GM21576 (cell line): ENCODE measurements around the gene ELMO1.

Source experiments
- ATAC-seq: cut with Tn5 transposase; IDR thresholded peaks from one replicate; pipeline ENCODE4 v1.9.1; 2021; ENCODE audit warnings: mild to moderate bottlenecking, moderate library complexity; ENCODE audit not compliant: unreplicated experiment

The ELMO1 gene

DNA sequence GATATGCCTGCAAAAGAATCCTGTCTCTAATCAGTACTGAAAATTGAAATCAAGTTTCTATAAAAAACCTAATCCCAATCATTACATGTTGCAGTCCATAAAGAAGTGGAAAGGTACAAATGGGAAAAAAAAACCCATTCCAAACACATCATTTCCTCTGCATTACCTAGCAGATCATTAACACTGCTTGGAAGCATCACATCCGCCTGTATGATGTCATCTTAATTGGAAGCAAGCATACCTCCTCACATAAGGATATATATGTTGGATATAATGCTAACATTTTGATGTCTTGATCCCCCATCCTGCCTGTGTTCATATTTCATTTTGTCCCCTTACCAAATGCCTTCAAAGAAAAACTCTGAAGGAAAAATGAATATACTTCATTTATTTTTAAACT is 483.0 kb downstream of the ELMO1 start:
- no peak for ATAC-seq

GRCh38 chr7:36964297-36964696 is 484.4 kb downstream of the ELMO1 start:
- no peak for ATAC-seq

DNA sequence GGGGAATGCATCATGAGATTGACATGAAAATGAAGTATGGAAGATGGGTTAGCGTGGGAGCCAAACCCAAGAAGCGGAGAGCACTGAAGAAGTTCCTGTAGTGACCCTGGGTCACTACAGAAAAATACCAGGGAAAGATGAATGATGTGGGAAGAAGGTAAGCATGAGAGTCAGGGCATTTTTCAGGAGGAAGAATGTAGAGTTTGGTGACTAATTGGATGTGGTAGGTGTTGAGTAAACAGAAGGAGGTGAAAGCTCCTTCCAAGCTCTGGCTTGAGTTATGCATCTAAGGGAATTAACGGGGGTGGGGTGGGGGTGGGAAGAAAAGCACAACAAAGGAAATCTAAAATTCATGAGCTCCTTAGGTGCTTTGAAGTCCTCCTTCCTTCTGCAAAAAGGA is 486.3 kb downstream of the ELMO1 start:
- ATAC-seq: no peak

DNA sequence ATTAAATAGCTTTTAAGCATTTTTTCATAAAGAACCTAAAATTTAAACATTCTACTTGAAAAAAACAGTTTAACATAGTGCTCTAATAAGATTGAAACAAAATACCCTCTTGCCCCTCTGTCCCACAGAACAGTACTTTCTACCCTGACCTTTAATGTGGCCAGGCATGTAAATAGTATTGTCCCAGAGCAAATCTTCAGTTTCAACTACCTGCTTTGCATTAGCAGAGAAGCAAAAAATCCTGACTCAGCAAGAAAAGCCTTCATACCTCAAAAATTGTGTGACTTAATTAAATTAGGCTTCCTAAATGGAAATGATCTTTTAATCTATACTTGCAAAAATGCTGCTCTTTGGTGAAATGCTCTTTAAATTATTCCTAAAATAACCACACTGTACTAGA is 487.0 kb downstream of the ELMO1 start:
- ATAC-seq: no peak

- ATAC-seq: no peak
These were observed 487.6 kb downstream of the ELMO1 start for GRCh38 chr7:36961097-36961496.

DNA sequence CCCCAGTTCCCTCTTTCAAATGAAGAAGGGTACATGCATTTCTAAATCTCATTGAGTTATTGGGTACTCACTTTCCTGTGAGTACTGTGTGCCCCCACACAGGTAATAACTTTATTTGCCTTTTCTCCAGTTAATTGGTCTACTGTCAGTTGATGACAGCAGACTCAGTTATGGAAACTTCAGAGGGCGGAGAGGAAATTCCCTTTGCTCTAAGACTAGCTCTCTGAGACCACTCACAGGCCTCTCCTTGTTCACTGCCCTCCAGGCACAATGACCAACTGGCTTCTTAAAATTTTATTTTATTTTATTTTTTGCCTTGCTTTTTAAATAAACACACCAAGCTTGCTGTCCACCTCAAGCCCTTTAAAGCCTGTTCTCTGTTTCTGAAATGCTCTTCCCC is 488.6 kb downstream of the ELMO1 start:
- ATAC-seq: no peak

DNA sequence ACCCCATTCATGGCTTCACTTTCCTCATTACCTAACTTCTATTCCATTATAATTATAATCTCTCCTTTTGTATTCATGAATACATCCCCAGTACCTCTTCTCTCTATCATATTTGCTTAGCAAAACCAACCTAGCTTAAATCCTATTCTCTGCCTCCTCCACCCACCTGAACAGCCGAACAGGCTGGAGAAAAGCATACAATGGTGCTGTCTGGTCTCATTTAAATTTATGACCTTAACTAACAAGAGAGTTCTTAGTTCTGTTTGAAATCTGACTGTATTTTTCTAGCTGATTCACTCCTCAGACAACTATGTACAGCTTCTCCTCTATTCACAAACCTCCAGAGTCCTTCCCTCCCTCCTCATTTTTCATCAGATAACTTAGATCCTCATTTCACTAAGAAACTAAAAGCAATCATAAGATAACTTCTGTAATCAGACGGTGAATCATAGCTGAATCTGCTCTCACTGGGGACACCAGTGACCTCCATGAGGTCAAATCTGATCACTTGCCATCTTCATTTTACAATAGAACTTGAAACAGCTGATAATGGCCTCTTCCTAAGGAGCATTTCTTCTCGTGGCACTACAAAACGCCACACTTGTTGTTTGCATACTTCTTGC is 490.4 kb downstream of the ELMO1 start:
- ATAC-seq: no peak

DNA sequence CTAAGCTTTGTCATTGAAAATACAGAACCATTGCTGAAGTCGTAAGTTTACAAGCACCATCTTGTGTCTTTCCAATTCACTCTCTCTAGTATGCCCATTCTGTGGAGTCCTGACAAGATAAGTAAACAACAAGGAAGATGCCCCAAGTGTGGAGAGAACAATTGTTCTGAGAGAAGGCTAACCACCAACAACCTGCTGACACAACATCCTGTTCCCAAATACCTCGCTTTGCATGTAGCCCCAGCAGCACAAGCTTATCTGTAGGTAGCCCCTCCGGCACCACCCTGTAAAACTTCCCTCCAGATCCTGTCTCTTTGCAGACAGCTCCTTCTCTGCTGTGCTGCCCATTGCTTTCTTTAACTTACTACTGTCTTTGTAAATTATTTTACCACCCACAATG is 491.0 kb downstream of the ELMO1 start:
- ATAC-seq: no peak

- ATAC-seq: no peak
These were observed 491.9 kb downstream of the ELMO1 start for GRCh38 chr7:36956814-36957213.

GRCh38 chr7:36955456-36956129 is 493.1 kb downstream of the ELMO1 start:
- no peak for ATAC-seq

DNA sequence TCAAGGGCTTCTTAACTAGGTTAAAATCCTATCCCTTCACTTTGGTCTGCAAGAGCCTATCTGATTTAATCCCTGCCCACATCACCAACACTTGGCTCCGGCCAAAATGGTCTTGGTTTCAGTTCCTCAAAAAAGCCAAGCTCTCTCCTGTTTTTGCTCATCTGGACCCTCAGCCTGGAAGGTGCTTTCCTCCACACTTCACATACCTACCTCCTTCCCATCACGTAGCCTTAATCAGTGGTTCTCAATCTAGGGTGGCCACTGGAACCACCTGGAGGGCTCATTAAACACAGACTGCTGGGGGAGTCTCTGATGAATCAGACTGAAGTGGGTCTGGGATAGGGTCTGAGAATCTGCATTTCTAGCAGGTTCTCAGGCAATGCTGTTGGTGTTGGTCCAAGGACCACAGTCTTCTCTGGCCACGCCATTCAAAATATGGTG is 497.4 kb downstream of the ELMO1 start:
- ATAC-seq: peak; percentile 89

DNA sequence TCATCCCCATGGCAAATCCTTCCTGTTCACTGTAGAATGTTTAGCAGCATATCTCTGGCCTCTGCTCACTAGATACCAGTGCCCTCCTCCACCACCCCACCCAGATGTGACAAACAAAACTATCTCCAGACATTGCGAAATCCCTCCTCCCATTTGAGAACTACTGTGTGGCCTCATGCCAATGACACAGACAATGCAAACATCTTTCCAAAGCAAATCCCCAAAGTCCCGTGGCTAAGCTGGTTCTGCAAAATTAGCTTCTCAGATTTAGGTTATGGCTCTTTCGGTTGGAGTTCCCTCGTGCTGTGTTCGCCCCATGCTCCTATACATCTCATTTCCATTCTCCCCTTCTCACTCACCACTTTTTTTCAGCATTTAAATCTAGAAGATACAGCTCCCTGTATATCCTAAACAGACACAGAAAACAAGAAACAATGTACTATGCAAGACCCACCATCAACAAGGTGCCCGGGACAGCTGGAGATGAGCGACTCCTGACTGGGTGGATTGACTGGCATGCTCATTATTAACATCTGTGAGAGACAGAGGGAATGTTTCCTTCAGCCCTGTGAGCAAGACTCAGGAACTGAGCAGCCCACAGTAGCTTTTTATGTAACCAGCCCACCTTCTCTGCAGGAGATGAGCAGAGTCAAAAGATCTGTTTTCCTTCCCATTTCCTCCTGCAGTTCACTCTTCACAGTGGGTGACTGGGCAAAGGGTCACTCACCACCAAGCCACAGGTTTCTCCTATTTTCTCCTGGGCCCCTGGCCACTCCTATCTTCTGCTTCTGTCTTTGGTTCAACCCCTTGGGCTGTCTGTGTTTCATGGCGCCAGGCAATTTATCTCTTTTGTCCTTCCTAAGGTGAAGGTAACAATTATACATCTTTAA is 498.7 kb downstream of the ELMO1 start:
- no peak for ATAC-seq

GRCh38 chr7:36946401-36946739 is 502.3 kb downstream of the ELMO1 start:
- ATAC-seq: no peak

GRCh38 chr7:36945612-36946400 is 502.9 kb downstream of the ELMO1 start:
- no peak for ATAC-seq

DNA sequence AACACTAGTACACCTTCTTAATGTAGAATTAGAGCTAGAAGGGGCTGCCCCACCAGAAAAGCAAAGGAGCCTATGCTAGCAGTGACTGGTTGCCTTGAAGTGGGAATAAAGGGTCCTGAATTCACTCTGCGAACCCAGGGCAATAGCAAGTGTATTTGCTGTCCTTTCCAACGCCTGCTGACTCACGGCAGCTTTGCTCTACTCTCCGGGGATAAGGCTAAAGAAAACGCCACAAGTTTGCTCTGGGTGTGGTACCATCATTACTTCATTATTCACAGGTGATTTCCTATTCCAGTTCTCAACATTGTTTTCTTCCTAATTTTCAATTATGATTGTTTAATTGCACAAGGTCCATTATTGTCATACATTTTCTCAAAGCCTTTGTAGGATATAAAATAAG is 503.8 kb downstream of the ELMO1 start:
- no peak for ATAC-seq

DNA sequence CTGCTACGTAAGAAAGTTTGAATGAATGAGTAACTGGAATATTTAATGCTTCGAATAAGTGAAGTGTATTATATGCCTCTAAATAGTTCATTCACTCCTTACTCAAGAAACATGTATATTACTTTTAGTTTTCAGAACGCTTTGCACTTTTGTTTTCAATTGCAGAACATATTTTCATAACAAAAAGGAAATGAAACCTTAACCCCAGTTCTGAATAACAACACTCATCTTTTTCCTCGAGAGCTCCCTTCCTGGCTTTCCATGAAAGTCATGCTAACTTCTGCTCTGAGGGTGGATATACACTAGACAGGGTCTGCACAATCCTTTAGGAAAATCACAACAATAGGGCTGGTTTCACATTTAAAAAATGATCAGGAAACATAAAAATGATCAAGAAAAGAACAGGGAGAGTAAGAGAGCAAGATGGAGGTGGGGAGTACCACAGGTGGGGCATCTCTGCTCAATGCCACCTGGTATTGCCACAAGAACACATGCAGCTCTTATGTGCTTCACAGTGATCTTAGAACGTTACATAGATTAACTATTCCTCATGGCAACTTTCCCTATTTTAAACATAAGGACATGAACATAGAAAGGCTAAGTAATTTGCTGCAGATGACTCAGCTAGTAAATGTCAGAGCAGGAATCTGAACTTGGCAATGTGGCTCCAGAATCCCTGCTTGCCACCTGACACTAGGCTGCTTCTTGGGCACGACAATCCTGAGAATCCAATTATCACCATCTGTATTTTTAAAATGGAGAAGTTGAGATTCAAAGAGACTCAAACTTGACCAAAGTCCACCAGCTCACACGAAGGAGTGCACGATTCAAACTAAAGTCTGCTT is 504.9 kb downstream of the ELMO1 start:
- ATAC-seq: peak; percentile 66

GRCh38 chr7:36942955-36943354 is 505.7 kb downstream of the ELMO1 start:
- ATAC-seq: peak; percentile 10

DNA sequence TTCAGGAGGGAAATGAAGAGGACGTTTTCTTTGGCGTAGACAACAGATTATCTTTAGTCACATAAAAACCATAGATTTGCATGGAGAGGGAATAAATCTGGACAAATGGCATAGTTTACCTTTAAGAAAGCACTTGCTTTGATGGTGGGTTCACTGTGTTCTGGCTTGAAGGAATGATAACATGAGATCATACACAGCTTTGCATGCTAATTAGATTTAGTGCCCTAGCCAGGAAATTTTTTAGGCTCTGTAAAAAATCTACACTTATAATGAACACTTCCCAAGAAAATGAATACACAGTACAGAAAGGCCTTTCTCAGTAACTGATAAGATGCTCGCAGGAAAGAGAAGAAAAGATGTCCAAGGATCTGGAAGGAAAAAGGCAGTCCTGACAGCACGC is 506.1 kb downstream of the ELMO1 start:
- ATAC-seq: no peak

- no peak for ATAC-seq
These were observed 506.6 kb downstream of the ELMO1 start for GRCh38 chr7:36942025-36942424.

GRCh38 chr7:36941359-36941758 is 507.3 kb downstream of the ELMO1 start:
- no peak for ATAC-seq
